GM12891 (cell line): ENCODE measurements around the gene MRM3.

Source experiments
- POLR2A ChIP-seq: IDR thresholded peaks from 2 replicates; pipeline ENCODE4 v1.6.1; 2011; ENCODE audit warnings: low read depth, low read length, control low read depth
- POLR2AphosphoS5 ChIP-seq: IDR thresholded peaks from 2 replicates; pipeline ENCODE4 v1.6.1; 2011; ENCODE audit warnings: low read depth, low read length, control low read depth
- SPI1 ChIP-seq: IDR thresholded peaks from 2 replicates; pipeline ENCODE4 v1.6.1; 2011; ENCODE audit warnings: low read depth, low read length, control low read depth
- TAF1 ChIP-seq: IDR thresholded peaks from 2 replicates; pipeline ENCODE4 v1.6.1; 2011; ENCODE audit warnings: low read depth, low read length, control low read depth

DNA sequence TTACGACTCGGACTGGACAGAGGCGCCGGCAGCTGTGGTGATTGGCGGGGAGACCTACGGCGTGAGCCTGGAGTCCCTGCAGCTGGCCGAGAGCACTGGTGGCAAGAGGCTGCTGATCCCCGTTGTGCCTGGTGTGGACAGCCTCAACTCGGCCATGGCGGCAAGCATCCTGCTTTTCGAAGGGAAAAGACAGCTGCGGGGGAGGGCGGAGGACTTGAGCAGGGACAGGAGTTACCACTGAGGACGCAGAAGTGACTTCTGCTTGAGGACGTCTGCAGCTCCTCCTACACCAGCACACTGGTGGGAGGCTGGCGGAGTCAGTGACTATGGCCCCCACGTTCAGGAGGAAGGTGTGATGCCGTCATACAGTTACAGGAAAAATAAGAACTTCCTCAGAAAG, 9.7 kb downstream of the MRM3 start:
- TF ChIP-seq SPI1 (no peak), POLR2AphosphoS5 (no peak), POLR2A (no peak), TAF1 (no peak)
